Measurements from ENCODE around the gene SFRP2.

GRCh38 chr4:153763404-153763803 is 25.5 kb downstream of the SFRP2 start:
- TF ChIP-seq CTCF (IDR thresholded peaks at IDR 0.05) (peak; percentile 42), POLR2AphosphoS5 (IDR thresholded peaks at IDR 0.05; ENCODE audit: low read depth, low read length) (no peak), SIN3A (IDR thresholded peaks at IDR 0.05; ENCODE audit: borderline replicate concordance, insufficient read depth, low read depth, low read length) (no peak)
